Activated CD4-positive, alpha-beta T cell treated with anti-CD3 and anti-CD28 coated beads, Interleukin-2, amount 10 ng/mL, durations not matched to agents 7 days and 5 days (primary cell): ENCODE measurements around the gene IL15. TPM values are rescaled to one million over a fixed set of nuclear protein-coding genes. Genes with fewer than 3 reads are reported as not detected.

Experiments
- CTCF ChIA-PET: fragments of 350-600 bp; sonication (Branson Sonifier 250); formaldehyde crosslinking; loops from one replicate; lab custom pipeline; 2021; ENCODE audit warnings: antibody characterized with exemption; lab: Charles Lee
- POLR2A ChIA-PET: fragments of 350-600 bp; sonication (Branson Sonifier 250); formaldehyde crosslinking; loops from one replicate; lab custom pipeline; 2021; ENCODE audit warnings: antibody characterized with exemption; lab: Charles Lee
- DNase-seq: peaks from one replicate; pipeline ENCODE4 v3.0.0-alpha.2; 2020
- H3K27ac Mint-ChIP-seq: one replicate; pipeline ENCODE4 v1.8.0; 2021; ENCODE audit warnings: mild to moderate bottlenecking, moderate library complexity, mixed read lengths
- H3K27me3 Mint-ChIP-seq: one replicate; pipeline ENCODE4 v1.8.0; 2021; ENCODE audit warnings: mixed read lengths
- H3K36me3 Mint-ChIP-seq: one replicate; pipeline ENCODE4 v1.8.0; 2021; ENCODE audit warnings: low read depth, mixed read lengths
- H3K4me1 Mint-ChIP-seq: one replicate; pipeline ENCODE4 v1.8.0; 2021; ENCODE audit warnings: mixed read lengths
- H3K4me3 Mint-ChIP-seq: one replicate; pipeline ENCODE4 v1.8.0; 2021; ENCODE audit warnings: mild to moderate bottlenecking, moderate library complexity, mixed read lengths
- H3K9me3 Mint-ChIP-seq: one replicate; pipeline ENCODE4 v1.8.0; 2021; ENCODE audit warnings: mixed read lengths
- total RNA-seq, 2 experiments: library from RNA; stranded (reverse); gene quantifications; one replicate each; pipeline ENCODE4 v1.2.3, GENCODE V29; 2021

Gene IL15
- total RNA-seq, 2 experiments from 2014 or later = 1.4 to 1.9 TPM

- Mint-ChIP-seq H3K9me3 (no peaks in the 10 kb centered on the region), H3K27ac (peak overlapping the region; percentile 58), H3K4me1 (peaks cover 22% of the 10 kb centered on the region), H3K27me3 (peaks cover 23% of the 10 kb centered on the region), H3K36me3 (no peaks in the 10 kb centered on the region), H3K4me3 (peak overlapping the region; percentile 85)
- DNase-seq = no peak
- POLR2A ChIA-PET = interaction anchor here (0.6 kb wide), 1 partner anchor 767 kb away, joined by 3 read pairs; no protein-coding TSS in a partner anchor
- CTCF ChIA-PET = no interaction called here
Observed at GRCh38 chr4:141635736-141636081, 674 bp upstream of the IL15 start.

GRCh38 chr4:141636771-141637460 is 533 bp downstream of the IL15 start:
- Mint-ChIP-seq H3K36me3 (no peaks in the 10 kb centered on the region), H3K4me3 (peak overlapping the region; percentile 85), H3K27ac (peak overlapping the region; percentile 83), H3K4me1 (peaks cover 24% of the 10 kb centered on the region), H3K27me3 (peaks cover 24% of the 10 kb centered on the region), H3K9me3 (no peaks in the 10 kb centered on the region)
- ChIA-PET POLR2A (no interaction called here), CTCF (interaction anchor here (1.1 to 1.7 kb wide), 2 partner anchors 17 to 27 kb away, joined by 3 read pairs; no protein-coding TSS in a partner anchor)
- peak; percentile 12 for DNase-seq

GRCh38 chr4:141637565-141637964 is 1.2 kb downstream of the IL15 start:
- peak overlapping the region; percentile 85 for H3K4me3 Mint-ChIP-seq
- ChIA-PET CTCF (interaction anchor here (1.7 kb wide), 1 partner anchor 16 kb away, joined by 3 read pairs; no protein-coding TSS in a partner anchor), POLR2A (no interaction called here)
- H3K27ac Mint-ChIP-seq = peak overlapping the region; percentile 83
- H3K27me3 Mint-ChIP-seq = peaks cover 24% of the 10 kb centered on the region
- H3K9me3 Mint-ChIP-seq = no peaks in the 10 kb centered on the region
- DNase-seq = no peak
- H3K36me3 Mint-ChIP-seq = no peaks in the 10 kb centered on the region
- H3K4me1 Mint-ChIP-seq = peaks cover 24% of the 10 kb centered on the region

GRCh38 chr4:141638230-141638629 is 1.8 kb downstream of the IL15 start:
- Mint-ChIP-seq H3K27ac (no peak overlapping the region), H3K4me1 (peaks cover 24% of the 10 kb centered on the region), H3K36me3 (no peaks in the 10 kb centered on the region), H3K9me3 (no peaks in the 10 kb centered on the region), H3K27me3 (peaks cover 27% of the 10 kb centered on the region), H3K4me3 (no peak overlapping the region)
- DNase-seq = no peak
- ChIA-PET POLR2A (no interaction called here), CTCF (no interaction called here)

GRCh38 chr4:141640696-141641095 is 4.3 kb downstream of the IL15 start:
- H3K9me3 Mint-ChIP-seq = no peaks in the 10 kb centered on the region
- H3K36me3 Mint-ChIP-seq = no peaks in the 10 kb centered on the region
- H3K4me3 Mint-ChIP-seq = no peak overlapping the region
- peaks cover 22% of the 10 kb centered on the region for H3K4me1 Mint-ChIP-seq
- peaks cover 28% of the 10 kb centered on the region for H3K27me3 Mint-ChIP-seq
- ChIA-PET CTCF (no interaction called here), POLR2A (no interaction called here)
- no peak overlapping the region for H3K27ac Mint-ChIP-seq
- no peak for DNase-seq

GRCh38 chr4:141642063-141642462 is 5.7 kb downstream of the IL15 start:
- no peak for DNase-seq
- Mint-ChIP-seq H3K27ac (no peak overlapping the region), H3K9me3 (no peaks in the 10 kb centered on the region), H3K4me3 (no peak overlapping the region), H3K4me1 (peaks cover 17% of the 10 kb centered on the region), H3K36me3 (no peaks in the 10 kb centered on the region), H3K27me3 (peaks cover 28% of the 10 kb centered on the region)
- CTCF ChIA-PET = no interaction called here
- POLR2A ChIA-PET = no interaction called here

GRCh38 chr4:141642711-141643110 is 6.3 kb downstream of the IL15 start:
- ChIA-PET POLR2A (no interaction called here), CTCF (no interaction called here)
- Mint-ChIP-seq H3K27ac (no peak overlapping the region), H3K36me3 (no peaks in the 10 kb centered on the region), H3K4me3 (no peak overlapping the region), H3K9me3 (no peaks in the 10 kb centered on the region), H3K4me1 (peaks cover 12% of the 10 kb centered on the region), H3K27me3 (peaks cover 27% of the 10 kb centered on the region)
- DNase-seq = no peak

- ChIA-PET CTCF (no interaction called here), POLR2A (no interaction called here)
- no peak for DNase-seq
- no peak overlapping the region for H3K4me3 Mint-ChIP-seq
- H3K36me3 Mint-ChIP-seq = no peaks in the 10 kb centered on the region
- peaks cover 23% of the 10 kb centered on the region for H3K27me3 Mint-ChIP-seq
- H3K27ac Mint-ChIP-seq = no peak overlapping the region
- H3K4me1 Mint-ChIP-seq = peaks cover 4% of the 10 kb centered on the region
- H3K9me3 Mint-ChIP-seq = no peaks in the 10 kb centered on the region
Observed at GRCh38 chr4:141643557-141643956, 7.2 kb downstream of the IL15 start.

GRCh38 chr4:141645611-141646340 is 9.4 kb downstream of the IL15 start:
- Mint-ChIP-seq H3K36me3 (no peaks in the 10 kb centered on the region), H3K27me3 (peaks cover 10% of the 10 kb centered on the region), H3K9me3 (no peaks in the 10 kb centered on the region), H3K27ac (no peak overlapping the region), H3K4me1 (peaks cover under 1% of the 10 kb centered on the region), H3K4me3 (no peak overlapping the region)
- CTCF ChIA-PET = no interaction called here
- POLR2A ChIA-PET = no interaction called here
- DNase-seq = no peak

- Mint-ChIP-seq H3K27ac (no peak overlapping the region), H3K4me3 (no peak overlapping the region), H3K4me1 (no peaks in the 10 kb centered on the region), H3K9me3 (no peaks in the 10 kb centered on the region), H3K36me3 (no peaks in the 10 kb centered on the region), H3K27me3 (peaks cover 9% of the 10 kb centered on the region)
- CTCF ChIA-PET = no interaction called here
- no peak for DNase-seq
- POLR2A ChIA-PET = no interaction called here
Observed at GRCh38 chr4:141646969-141647368, 10.6 kb downstream of the IL15 start.

- ChIA-PET POLR2A (no interaction called here), CTCF (no interaction called here)
- Mint-ChIP-seq H3K9me3 (no peaks in the 10 kb centered on the region), H3K4me1 (no peaks in the 10 kb centered on the region), H3K36me3 (no peaks in the 10 kb centered on the region), H3K4me3 (no peak overlapping the region), H3K27ac (no peak overlapping the region), H3K27me3 (peaks cover 11% of the 10 kb centered on the region)
- DNase-seq = no peak
Observed at GRCh38 chr4:141647966-141648365, 11.6 kb downstream of the IL15 start.

- Mint-ChIP-seq H3K9me3 (no peaks in the 10 kb centered on the region), H3K4me3 (no peak overlapping the region), H3K27me3 (peaks cover 2% of the 10 kb centered on the region), H3K4me1 (no peaks in the 10 kb centered on the region), H3K36me3 (no peaks in the 10 kb centered on the region), H3K27ac (no peak overlapping the region)
- POLR2A ChIA-PET = no interaction called here
- CTCF ChIA-PET = no interaction called here
- DNase-seq = no peak
Observed at GRCh38 chr4:141652161-141652778, 15.9 kb downstream of the IL15 start.

GRCh38 chr4:141654098-141654497 is 17.7 kb downstream of the IL15 start:
- Mint-ChIP-seq H3K4me3 (no peak overlapping the region), H3K27me3 (peaks cover 2% of the 10 kb centered on the region), H3K27ac (no peak overlapping the region), H3K36me3 (no peaks in the 10 kb centered on the region), H3K9me3 (no peaks in the 10 kb centered on the region), H3K4me1 (peaks cover 7% of the 10 kb centered on the region)
- ChIA-PET POLR2A (no interaction called here), CTCF (interaction anchor here (0.9 kb wide), 2 partner anchors 17 to 20 kb away, joined by 3 read pairs; partner anchors contain the start of gene IL15)
- DNase-seq = no peak
